Suprapubic skin (tissue), 4 donors: ENCODE measurements around the gene GIMAP4. TPM values are rescaled to one million over a fixed set of nuclear protein-coding genes. Genes with fewer than 3 reads are reported as not detected.

Experiments
- DNase-seq, 2 donors: peaks; one replicate each; pipeline ENCODE4 v3.0.0-alpha.2; 2019; ENCODE audit warnings: low spot score in 2 of 2
- H3K27ac ChIP-seq: fragments of 200-600 bp; sonication (generic); one replicate; pipeline ENCODE4 v1.5.1; 2019
- H3K27me3 ChIP-seq: fragments of 200-600 bp; sonication (generic); one replicate; pipeline ENCODE4 v1.5.1; 2019
- H3K36me3 ChIP-seq: fragments of 200-600 bp; sonication (generic); one replicate; pipeline ENCODE4 v1.5.1; 2019
- H3K4me1 ChIP-seq: fragments of 200-600 bp; sonication (generic); one replicate; pipeline ENCODE4 v1.5.1; 2019
- H3K4me3 ChIP-seq: fragments of 200-600 bp; sonication (generic); one replicate; pipeline ENCODE4 v1.5.1; 2019; ENCODE audit warnings: mild to moderate bottlenecking
- H3K9me3 ChIP-seq: fragments of 200-600 bp; sonication (generic); one replicate; pipeline ENCODE4 v1.5.1; 2019
- EP300 ChIP-seq: sonication (generic); formaldehyde crosslinking; IDR thresholded peaks from one replicate; pipeline ENCODE4 v1.6.1; 2017; ENCODE audit warnings: antibody characterized with exemption
- POLR2A ChIP-seq, 2 donors: fragments of 450-650 bp; IDR thresholded peaks; one replicate each; pipeline ENCODE4 v1.6.1; 2017; ENCODE audit warnings: antibody characterized with exemption in 2 of 2, mild to moderate bottlenecking in 2 of 2, moderate library complexity in 2 of 2
- POLR2AphosphoS5 ChIP-seq, 3 donors: sonication (generic); formaldehyde crosslinking; IDR thresholded peaks; one replicate each; pipeline ENCODE4 v1.6.1; 2017; ENCODE audit warnings: antibody characterized with exemption in 3 of 3
- WGBS: methylation state at CpG from one replicate; pipeline ENCODE4 v1.1.5; 2018; 5-methylcytosine and 5-hydroxymethylcytosine counted together
- total RNA-seq, 4 donors: library from RNA; depleted of rRNA; stranded (reverse); fragments of >200 nt; gene quantifications; one replicate each; pipeline ENCODE4 v1.1.0, GENCODE V29; 2016
- TF ChIP-seq, protein P1 (sequence below), 2 donors: fragments of 200-600 bp in 1 of 2; fragments of 450-650 bp in 1 of 2; sonication (generic) in 1 of 2; IDR thresholded peaks; one replicate each; pipeline ENCODE4 v1.5.1; 2016 to 2019; ENCODE audit warnings: antibody characterized with exemption in 2 of 2, mild to moderate bottlenecking in 1 of 2, moderate library complexity in 1 of 2

The GIMAP4 gene
- total RNA-seq, 4 donors from 2014 or later: 6.5 to 12.5 (median 9.3) TPM

DNA sequence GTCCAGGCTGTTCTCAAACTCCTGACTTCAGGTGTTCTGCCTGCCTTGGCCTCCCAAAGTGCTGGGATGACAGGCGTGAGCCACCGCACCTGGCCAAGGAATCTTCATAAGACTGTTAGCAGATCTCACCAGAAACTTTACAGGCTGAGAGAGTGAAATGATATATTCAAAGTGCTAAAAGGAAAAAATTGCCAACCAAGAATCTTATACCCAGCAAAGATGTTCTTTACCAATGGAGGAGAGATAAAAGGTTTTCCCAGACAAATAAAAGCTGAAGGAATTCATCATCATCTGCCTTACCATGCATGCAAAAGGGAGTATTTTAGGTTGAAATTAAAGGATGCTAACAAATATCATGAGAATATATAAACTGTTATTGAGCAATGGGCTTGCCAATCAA lies 28.9 kb upstream of the GIMAP4 start:
- WGBS: 100% methylated on average over 2 of the region's 2 CpGs
- H3K36me3 ChIP-seq: no peaks in the 10 kb centered on the region
- no peak overlapping the region for H3K27ac ChIP-seq
- peaks cover 15% of the 10 kb centered on the region for H3K9me3 ChIP-seq
- H3K27me3 ChIP-seq: no peaks in the 10 kb centered on the region
- no peaks in the 10 kb centered on the region for H3K4me1 ChIP-seq
- H3K4me3 ChIP-seq: no peak overlapping the region
- no peak for DNase-seq
- no peak for TF ChIP-seq POLR2AphosphoS5 (IDR thresholded peaks at IDR 0.05)
- TF ChIP-seq, protein P1, sequence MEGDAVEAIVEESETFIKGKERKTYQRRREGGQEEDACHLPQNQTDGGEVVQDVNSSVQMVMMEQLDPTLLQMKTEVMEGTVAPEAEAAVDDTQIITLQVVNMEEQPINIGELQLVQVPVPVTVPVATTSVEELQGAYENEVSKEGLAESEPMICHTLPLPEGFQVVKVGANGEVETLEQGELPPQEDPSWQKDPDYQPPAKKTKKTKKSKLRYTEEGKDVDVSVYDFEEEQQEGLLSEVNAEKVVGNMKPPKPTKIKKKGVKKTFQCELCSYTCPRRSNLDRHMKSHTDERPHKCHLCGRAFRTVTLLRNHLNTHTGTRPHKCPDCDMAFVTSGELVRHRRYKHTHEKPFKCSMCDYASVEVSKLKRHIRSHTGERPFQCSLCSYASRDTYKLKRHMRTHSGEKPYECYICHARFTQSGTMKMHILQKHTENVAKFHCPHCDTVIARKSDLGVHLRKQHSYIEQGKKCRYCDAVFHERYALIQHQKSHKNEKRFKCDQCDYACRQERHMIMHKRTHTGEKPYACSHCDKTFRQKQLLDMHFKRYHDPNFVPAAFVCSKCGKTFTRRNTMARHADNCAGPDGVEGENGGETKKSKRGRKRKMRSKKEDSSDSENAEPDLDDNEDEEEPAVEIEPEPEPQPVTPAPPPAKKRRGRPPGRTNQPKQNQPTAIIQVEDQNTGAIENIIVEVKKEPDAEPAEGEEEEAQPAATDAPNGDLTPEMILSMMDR (IDR thresholded peaks at IDR 0.05): no peak
- TF ChIP-seq EP300: no peak
- TF ChIP-seq POLR2A (IDR thresholded peaks at IDR 0.05): no peak

DNA sequence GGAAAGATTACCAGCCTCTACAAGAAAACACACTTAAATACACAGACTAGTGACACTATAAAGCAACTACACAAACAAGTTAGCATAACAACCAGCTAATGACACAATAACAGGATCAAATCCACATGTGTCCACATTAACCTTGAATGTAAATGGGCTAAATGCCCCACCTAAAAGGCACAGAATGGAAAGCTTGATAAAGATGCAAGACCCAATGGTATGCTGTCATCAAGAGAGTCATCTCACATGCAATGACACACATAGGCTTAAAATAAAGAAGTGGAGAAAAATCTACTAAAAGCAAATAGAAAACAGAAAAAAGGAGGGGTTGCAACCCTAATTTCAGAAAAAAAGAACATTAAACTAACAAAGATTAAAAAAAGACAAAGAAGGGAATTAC lies 14.0 kb upstream of the GIMAP4 start:
- TF ChIP-seq, protein P1 (IDR thresholded peaks at IDR 0.05): no peak
- TF ChIP-seq POLR2A (IDR thresholded peaks at IDR 0.05): no peak
- no peak for TF ChIP-seq POLR2AphosphoS5 (IDR thresholded peaks at IDR 0.05)
- TF ChIP-seq EP300: no peak
- Histone ChIP-seq H3K27me3 (no peaks in the 10 kb centered on the region), H3K9me3 (peaks cover 7% of the 10 kb centered on the region), H3K36me3 (no peaks in the 10 kb centered on the region), H3K4me1 (peaks cover 5% of the 10 kb centered on the region), H3K27ac (no peak overlapping the region), H3K4me3 (no peak overlapping the region)
- no peak for DNase-seq

DNA sequence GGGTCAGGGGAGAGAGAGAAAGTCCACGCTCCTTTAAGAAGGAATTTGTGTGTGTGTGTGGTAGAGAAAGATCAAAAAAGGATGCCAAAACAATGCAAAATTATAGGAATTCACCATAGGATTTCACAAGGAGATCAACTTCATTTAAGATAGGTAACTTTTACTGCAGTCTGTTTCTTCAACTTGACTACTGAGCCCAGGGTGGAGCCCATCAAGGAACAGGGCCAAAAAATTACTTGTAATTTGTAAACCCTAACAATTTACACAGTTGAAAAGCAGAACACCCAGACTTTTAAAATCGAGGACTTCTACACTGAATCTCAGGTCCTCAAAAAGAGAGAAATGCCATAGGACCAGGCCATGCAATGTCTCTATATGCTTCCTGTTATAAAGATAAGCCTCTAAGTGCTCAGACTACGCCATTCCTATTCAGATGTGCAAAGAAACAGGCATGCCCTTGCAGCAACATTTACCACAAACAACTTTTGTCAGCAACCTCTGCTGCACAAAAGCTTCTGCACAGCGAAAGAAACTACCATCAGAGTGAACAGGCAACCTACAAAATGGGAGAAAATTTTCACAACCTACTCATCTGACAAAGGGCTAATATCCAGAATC lies 10.6 kb upstream of the GIMAP4 start:
- DNase-seq: no peak

DNA sequence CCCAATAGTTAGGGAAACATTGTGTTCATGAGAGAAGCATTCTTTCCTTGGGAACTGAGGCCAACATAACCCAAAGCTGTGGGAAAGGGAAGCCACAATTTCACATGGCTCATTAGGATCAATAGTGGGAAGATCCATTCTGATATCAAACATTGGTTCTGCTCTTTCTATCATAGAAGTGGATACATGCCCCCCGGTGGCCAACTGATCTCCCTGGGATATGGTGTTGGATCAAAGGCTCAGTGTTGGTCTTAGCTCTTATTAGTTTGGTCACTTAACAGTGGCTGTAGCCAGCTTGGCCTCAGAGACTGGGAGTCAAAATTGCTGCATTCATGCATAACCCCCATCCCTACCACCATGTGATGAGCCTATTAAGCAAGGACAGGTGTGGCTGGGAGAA lies 6.7 kb upstream of the GIMAP4 start:
- H3K36me3 ChIP-seq: no peaks in the 10 kb centered on the region
- TF ChIP-seq POLR2A (IDR thresholded peaks at IDR 0.05) (no peak), POLR2AphosphoS5 (IDR thresholded peaks at IDR 0.05) (no peak), EP300 (no peak)
- TF ChIP-seq, protein P1 (IDR thresholded peaks at IDR 0.05): no peak
- no peak for DNase-seq
- peaks cover 15% of the 10 kb centered on the region for H3K4me1 ChIP-seq
- H3K27ac ChIP-seq: no peak overlapping the region
- no peak overlapping the region for H3K4me3 ChIP-seq
- H3K9me3 ChIP-seq: peaks cover 8% of the 10 kb centered on the region
- no peaks in the 10 kb centered on the region for H3K27me3 ChIP-seq
- 63% methylated on average over 1 of the region's 1 CpG for WGBS

More for the DNA sequence above, 10.6 kb upstream of the GIMAP4 start:
- WGBS: 34% methylated on average over 4 of the region's 4 CpGs
- Histone ChIP-seq H3K4me3 (no peak overlapping the region), H3K27ac (no peak overlapping the region), H3K27me3 (no peaks in the 10 kb centered on the region), H3K36me3 (no peaks in the 10 kb centered on the region), H3K9me3 (peaks cover 8% of the 10 kb centered on the region), H3K4me1 (peaks cover 5% of the 10 kb centered on the region)
- no peak for TF ChIP-seq POLR2AphosphoS5 (IDR thresholded peaks at IDR 0.05)
- TF ChIP-seq EP300: no peak
- TF ChIP-seq POLR2A (IDR thresholded peaks at IDR 0.05): no peak
- TF ChIP-seq, protein P1 (IDR thresholded peaks at IDR 0.05): no peak

DNA sequence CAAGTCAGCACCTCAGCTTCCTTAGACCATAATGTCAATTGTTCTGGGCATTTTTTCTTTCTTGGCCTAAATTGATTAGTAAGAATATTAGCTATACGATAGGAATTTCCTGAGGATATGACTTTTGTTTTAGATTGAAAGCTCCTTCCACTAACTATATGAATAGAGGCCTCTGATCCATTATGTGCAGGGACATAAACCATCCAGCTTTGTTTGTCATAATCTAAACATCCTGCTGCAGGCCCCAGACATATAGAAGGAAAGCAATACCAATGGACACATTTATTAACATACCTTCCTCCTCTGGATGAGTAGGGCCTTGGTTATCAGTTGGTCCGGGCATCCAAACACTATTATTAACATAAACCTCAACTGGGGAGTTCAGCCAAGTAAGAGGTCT lies 4.3 kb upstream of the GIMAP4 start:
- Histone ChIP-seq H3K9me3 (peaks cover 8% of the 10 kb centered on the region), H3K27me3 (no peaks in the 10 kb centered on the region), H3K27ac (no peak overlapping the region), H3K4me1 (peaks cover 10% of the 10 kb centered on the region), H3K4me3 (no peak overlapping the region), H3K36me3 (no peaks in the 10 kb centered on the region)
- TF ChIP-seq EP300 (no peak), POLR2A (IDR thresholded peaks at IDR 0.05) (no peak), POLR2AphosphoS5 (IDR thresholded peaks at IDR 0.05) (no peak)
- TF ChIP-seq, protein P1 (IDR thresholded peaks at IDR 0.05): no peak
- DNase-seq: no peak
- 59% methylated on average over 2 of the region's 2 CpGs for WGBS
